GM12878 (cell line): ENCODE measurements around the gene ZNF146. TPM values are rescaled to one million over a fixed set of nuclear protein-coding genes. Genes with fewer than 3 reads are reported as not detected.

Experiments used
- ATAC-seq: fragments of 200-7000 bp; cut with Tn5 transposase; 3 replicates; pipeline ENCODE4 v1.9.1; 2020; ENCODE audit warnings: mild to moderate bottlenecking, moderate library complexity
- BruUV-seq: library from RNA; stranded (reverse); fragments of 400-500 nt; replicated peaks from 2 replicates; lab custom pipeline; 2021; lab: Mats Ljungman, UMichigan
- CTCF ChIA-PET: fragments of 300-600 bp; sonication (Branson Sonifier 250); formaldehyde crosslinking; extraction: SDS; loops from one replicate; lab custom pipeline; 2021; ENCODE audit warnings: inconsistent platforms; lab: Yijun Ruan, JAX
- POLR2A ChIA-PET: fragments of 350-600 bp; formaldehyde crosslinking; extraction: SDS; loops from one replicate; lab custom pipeline; 2021; ENCODE audit warnings: inconsistent platforms; lab: Charles Lee
- RAD21 ChIA-PET: fragments of 300-600 bp; sonication (Branson Sonifier 250); formaldehyde crosslinking; loops from one replicate; lab custom pipeline; 2023; ENCODE audit warnings: antibody characterized with exemption; ENCODE audit not compliant: unreplicated experiment; lab: Charles Lee
- SMC1A ChIA-PET: fragments of 300-600 bp; sonication (Branson Sonifier 250); formaldehyde crosslinking; loops from one replicate; lab custom pipeline; 2023; ENCODE audit not compliant: unreplicated experiment, uncharacterized antibody; lab: Charles Lee
- DNase-seq: peaks from one replicate; pipeline ENCODE4 v3.0.0-alpha.2; 2011; ENCODE audit warnings: low read depth, low spot score
- FAIRE-seq: peaks from 3 replicates; lab custom pipeline; 2011; peaks lifted over from hg19 to GRCh38; lab: Jason Lieb, UNC
- H2AFZ ChIP-seq: 2 replicates; pipeline ENCODE4 v1.6.0; 2011; ENCODE audit warnings: low read depth, low read length, control low read depth; ENCODE audit not compliant: control insufficient read depth
- H3K27ac ChIP-seq: 2 replicates; pipeline ENCODE4 v1.5.1; 2011; ENCODE audit warnings: control low read depth; ENCODE audit not compliant: control insufficient read depth, insufficient read depth
- H3K27me3 ChIP-seq, 2 experiments: replicated peaks in 1 of 2; 2 replicates each; pipeline versions ENCODE4 v1.6.0 to v1.6.1; 2011; ENCODE audit warnings: low read length in 1 of 2; ENCODE audit not compliant: control insufficient read depth in 2 of 2, insufficient read depth in 2 of 2
- H3K36me3 ChIP-seq, 2 experiments: 2 replicates each; pipeline ENCODE4 v1.5.1; 2011; ENCODE audit warnings: low read length in 1 of 2; ENCODE audit not compliant: control insufficient read depth in 2 of 2, insufficient read depth in 2 of 2
- H3K4me1 ChIP-seq: 2 replicates; pipeline ENCODE4 v1.6.1; 2011; ENCODE audit warnings: mild to moderate bottlenecking, low read length, moderate library complexity, mixed read lengths; ENCODE audit not compliant: control insufficient read depth, insufficient read depth
- H3K4me2 ChIP-seq: 2 replicates; pipeline ENCODE4 v1.6.0; 2011; ENCODE audit warnings: control low read depth; ENCODE audit not compliant: control insufficient read depth, insufficient read depth
- H3K4me3 ChIP-seq: fragments of 200-600 bp; sonication (generic); 2 replicates; pipeline ENCODE4 v1.5.1; 2016
- H3K79me2 ChIP-seq: 2 replicates; pipeline ENCODE4 v1.6.0; 2011; ENCODE audit warnings: low read length; ENCODE audit not compliant: control insufficient read depth, insufficient read depth
- H3K9ac ChIP-seq: 2 replicates; pipeline ENCODE4 v1.8.0; 2011; ENCODE audit warnings: low read length, control low read depth, mixed read lengths; ENCODE audit not compliant: control insufficient read depth, insufficient read depth
- H3K9me3 ChIP-seq: replicated peaks from 3 replicates; pipeline ENCODE4 v1.5.1; 2011; ENCODE audit warnings: mild to moderate bottlenecking, low read length; ENCODE audit not compliant: control insufficient read depth, insufficient read depth
- H4K20me1 ChIP-seq: 2 replicates; pipeline ENCODE4 v1.6.0; 2011; ENCODE audit not compliant: control insufficient read depth, insufficient read depth
- CBX3 ChIP-seq: fragments of 200-600 bp; sonication (generic); IDR thresholded peaks from 2 replicates; pipeline ENCODE4 v1.6.1; 2016; ENCODE audit warnings: low read depth, borderline replicate concordance
- CHD2 ChIP-seq: IDR thresholded peaks from 2 replicates; pipeline ENCODE4 v1.6.1; 2011; ENCODE audit warnings: low read depth, low read length, improper control_type of control experiment, borderline replicate concordance
- DPF2 ChIP-seq: fragments of 450-650 bp; IDR thresholded peaks from 2 replicates; pipeline ENCODE4 v1.6.1; 2017; ENCODE audit warnings: mild to moderate bottlenecking
- EZH2 ChIP-seq: IDR thresholded peaks from 2 replicates; pipeline ENCODE4 v1.6.1; 2012; ENCODE audit warnings: low read depth, mild to moderate bottlenecking, control low read depth, inconsistent platforms, low read length, borderline replicate concordance; ENCODE audit not compliant: control insufficient read depth
- IKZF1 ChIP-seq: fragments of 450-650 bp; conservative IDR thresholded peaks from 2 replicates; pipeline ENCODE4 v1.6.1; 2017; ENCODE audit warnings: antibody characterized with exemption, mild to moderate bottlenecking
- JUND ChIP-seq: IDR thresholded peaks from 2 replicates; pipeline ENCODE4 v1.6.1; 2012; ENCODE audit warnings: low read depth, mild to moderate bottlenecking, low read length, improper control_type of control experiment, moderate library complexity
- POU2F2 ChIP-seq: IDR thresholded peaks from 3 replicates; pipeline ENCODE4 v1.6.1; 2011; ENCODE audit warnings: low read depth, mild to moderate bottlenecking, low read length, borderline replicate concordance
- SP1 ChIP-seq: IDR thresholded peaks from one replicate; pipeline ENCODE4 v1.6.1; 2011; ENCODE audit warnings: low read depth, low read length
- STAT1 ChIP-seq: fragments of 450-650 bp; conservative IDR thresholded peaks from 2 replicates; pipeline ENCODE4 v1.6.1; 2014; ENCODE audit warnings: antibody characterized with exemption, mild to moderate bottlenecking
- TBL1XR1 ChIP-seq: IDR thresholded peaks from 2 replicates; pipeline ENCODE4 v1.6.1; 2012; ENCODE audit warnings: low read depth, low read length, improper control_type of control experiment
- TCF12 ChIP-seq: IDR thresholded peaks from 2 replicates; pipeline ENCODE4 v1.6.1; 2011; ENCODE audit warnings: low read depth, mild to moderate bottlenecking, low read length
- WGBS: methylation state at CpG from one replicate; pipeline ENCODE4 v1.1.6; 2016; ENCODE audit warnings: low lambda C conversion rate; ENCODE audit not compliant: insufficient replicate concordance, insufficient coverage; ENCODE audit errors: missing lambda C conversion rate; 5-methylcytosine and 5-hydroxymethylcytosine counted together
- in situ Hi-C: fragments of 300-500 bp; cut with MboI; formaldehyde crosslinking; loops from 9 replicates; pipeline ENCODE4 v1.14.3; 2018; ENCODE audit warnings: mixed read lengths
- intact Hi-C: fragments of 100-400 bp; cut with micrococcal nuclease; formaldehyde crosslinking; loops from one replicate; pipeline ENCODE4 v1.14.2; 2022; ENCODE audit not compliant: unreplicated experiment
- polyA plus RNA-seq, 11 experiments: library from polyadenylated mRNA; depleted of rRNA in 4 of 11; unstranded in 6 of 11; stranded (reverse) in 5 of 11; fragments of >200 nt; fragmentation: Nextera tagmentation in 4 of 11; fragmentation: Illumina TruSeq in 1 of 11; extraction: Ambion mirVana in 4 of 11; extraction: Trizol in 1 of 11; gene quantifications; 1 replicate in 1 of 11; 2 replicates in 10 of 11; pipeline versions ENCODE4 v1.2.1 to v1.2.3, GENCODE V29; 2011 to 2016; ENCODE audit warnings: inconsistent platforms in 2 of 11, missing spikeins in 2 of 11, low read depth in 1 of 11
- total RNA-seq, 4 experiments: library from RNA; depleted of rRNA in 3 of 4; stranded (reverse); fragments of >200 nt in 3 of 4; fragmentation: Illumina TruSeq in 1 of 4; extraction: Trizol in 1 of 4; gene quantifications; 2 replicates each; pipeline versions ENCODE4 v1.2.1 to v1.2.3, GENCODE V29; 2013 to 2021
- TF ChIP-seq, protein P1 (sequence below): fragments of 450-650 bp; formaldehyde crosslinking; IDR thresholded peaks from 2 replicates; pipeline ENCODE4 v1.5.0; 2022; ENCODE audit warnings: mild to moderate bottlenecking, missing genetic modification characterization

Gene ZNF146
- total and polyA plus RNA-seq, 10 of the 15 experiments (the other 5 are each of a cell fraction or from before 2014, with no cell fraction given): 20.0 to 115 (median 71.2) TPM

DNA sequence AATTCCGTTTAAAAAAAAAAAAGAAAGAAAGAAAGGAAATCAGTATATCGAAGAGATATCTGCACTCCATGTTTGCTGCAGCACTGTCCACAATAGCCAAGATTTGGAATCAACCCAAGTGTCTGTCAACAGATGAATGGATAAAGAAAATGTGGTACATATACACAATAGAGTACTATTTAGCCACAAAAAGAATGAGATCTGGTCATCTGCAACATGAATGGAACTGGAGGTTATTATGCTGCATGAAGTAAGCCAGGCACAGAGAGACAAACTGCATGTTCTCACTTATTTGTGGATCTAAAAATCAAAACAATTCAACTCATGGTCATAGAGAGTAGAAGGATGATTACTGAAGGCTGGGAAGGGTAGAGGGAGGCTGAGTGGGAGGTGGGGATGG lies 16.8 kb upstream of the ZNF146 start (continued):
- TF ChIP-seq, protein P1, sequence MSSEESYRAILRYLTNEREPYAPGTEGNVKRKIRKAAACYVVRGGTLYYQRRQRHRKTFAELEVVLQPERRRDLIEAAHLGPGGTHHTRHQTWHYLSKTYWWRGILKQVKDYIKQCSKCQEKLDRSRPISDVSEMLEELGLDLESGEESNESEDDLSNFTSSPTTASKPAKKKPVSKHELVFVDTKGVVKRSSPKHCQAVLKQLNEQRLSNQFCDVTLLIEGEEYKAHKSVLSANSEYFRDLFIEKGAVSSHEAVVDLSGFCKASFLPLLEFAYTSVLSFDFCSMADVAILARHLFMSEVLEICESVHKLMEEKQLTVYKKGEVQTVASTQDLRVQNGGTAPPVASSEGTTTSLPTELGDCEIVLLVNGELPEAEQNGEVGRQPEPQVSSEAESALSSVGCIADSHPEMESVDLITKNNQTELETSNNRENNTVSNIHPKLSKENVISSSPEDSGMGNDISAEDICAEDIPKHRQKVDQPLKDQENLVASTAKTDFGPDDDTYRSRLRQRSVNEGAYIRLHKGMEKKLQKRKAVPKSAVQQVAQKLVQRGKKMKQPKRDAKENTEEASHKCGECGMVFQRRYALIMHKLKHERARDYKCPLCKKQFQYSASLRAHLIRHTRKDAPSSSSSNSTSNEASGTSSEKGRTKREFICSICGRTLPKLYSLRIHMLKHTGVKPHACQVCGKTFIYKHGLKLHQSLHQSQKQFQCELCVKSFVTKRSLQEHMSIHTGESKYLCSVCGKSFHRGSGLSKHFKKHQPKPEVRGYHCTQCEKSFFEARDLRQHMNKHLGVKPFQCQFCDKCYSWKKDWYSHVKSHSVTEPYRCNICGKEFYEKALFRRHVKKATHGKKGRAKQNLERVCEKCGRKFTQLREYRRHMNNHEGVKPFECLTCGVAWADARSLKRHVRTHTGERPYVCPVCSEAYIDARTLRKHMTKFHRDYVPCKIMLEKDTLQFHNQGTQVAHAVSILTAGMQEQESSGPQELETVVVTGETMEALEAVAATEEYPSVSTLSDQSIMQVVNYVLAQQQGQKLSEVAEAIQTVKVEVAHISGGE (CRISPR knock-in tag): no peak

- Histone ChIP-seq H3K9me3 (no peaks in the 10 kb centered on the region), H3K27me3 (no peaks in the 10 kb centered on the region), H4K20me1 (no peaks in the 10 kb centered on the region), H3K79me2 (no peaks in the 10 kb centered on the region), H3K4me1 (peaks cover 3% of the 10 kb centered on the region; the same call in 1 of the 2 replicates), H3K4me3 (no peak overlapping the region), H3K36me3 (no peaks in the 10 kb centered on the region), H3K4me2 (no peak overlapping the region), H3K27ac (no peak overlapping the region), H3K9ac (no peak overlapping the region), H2AFZ (no peak overlapping the region)
- TF ChIP-seq JUND (no peak), TBL1XR1 (no peak), CBX3 (no peak), STAT1 (no peak), POU2F2 (no peak), TCF12 (no peak), CHD2 (no peak), SP1 (no peak), DPF2 (no peak), IKZF1 (no peak), EZH2 (no peak)
- DNase-seq: no peak
- BruUV-seq: no TSS peak
- in situ Hi-C loops (no loop called here), intact Hi-C loops (no loop called here)
- ChIA-PET CTCF (no interaction called here), RAD21 (no interaction called here), POLR2A (no interaction called here), SMC1A (interaction anchor here (0.6 kb wide), 1 partner anchor 15 kb away, joined by 3 read pairs; no protein-coding TSS in a partner anchor)
- WGBS: over 99% methylated on average over 6 of the region's 6 CpGs
- no peak for FAIRE-seq
- ATAC-seq: no peak
Measured at GRCh38 chr19:36201684-36202083, 13.2 kb upstream of the ZNF146 start.
